Activated CD8-positive, alpha-beta memory T cell treated with anti-CD3 and anti-CD28 coated beads, Interleukin-2, amount 50 U/mL, for 24 hours (primary cell): ENCODE data around the gene COPS4.
A peak's percentile ranks its signal among the peaks of the same experiment; 100 is the strongest.
"Not testable (repeated sequence)": the region's sequence is repeated elsewhere in the genome, so short reads cannot be mapped to it uniquely, and the experiment has no call there.

Source experiments
- DNase-seq: peaks from one replicate; pipeline ENCODE4 v3.0.0-alpha.2; 2020; ENCODE audit errors: extremely low read depth

Gene COPS4

GRCh38 chr4:83083925-83084475 lies 49.0 kb downstream of the COPS4 start:
- no peak for DNase-seq

- DNase-seq, result not testable (repeated sequence)
Measured at GRCh38 chr4:83084956-83085355, 50.0 kb downstream of the COPS4 start.

GRCh38 chr4:83089410-83090157 lies 54.6 kb downstream of the COPS4 start:
- no peak for DNase-seq

GRCh38 chr4:83093060-83093640 lies 58.2 kb downstream of the COPS4 start:
- no peak for DNase-seq

- no peak for DNase-seq
Measured at GRCh38 chr4:83096397-83096796, 61.4 kb downstream of the COPS4 start.

GRCh38 chr4:83104991-83105390 lies 70.0 kb downstream of the COPS4 start:
- DNase-seq, result no peak

- no peak for DNase-seq
Measured at GRCh38 chr4:83107631-83108030, 72.6 kb downstream of the COPS4 start.

- DNase-seq, result no peak
Measured at GRCh38 chr4:83108101-83108861, 73.3 kb downstream of the COPS4 start.

- no peak for DNase-seq
Measured at GRCh38 chr4:83109480-83110222, 74.7 kb downstream of the COPS4 start.

GRCh38 chr4:83110223-83110945 lies 75.4 kb downstream of the COPS4 start:
- DNase-seq, result peak; percentile 70

GRCh38 chr4:83110970-83111750 lies 76.2 kb downstream of the COPS4 start:
- DNase-seq, result no peak

GRCh38 chr4:83111751-83112141 lies 76.8 kb downstream of the COPS4 start:
- not testable (repeated sequence) for DNase-seq

- no peak for DNase-seq
Measured at GRCh38 chr4:83112231-83112630, 77.2 kb downstream of the COPS4 start.

- no peak for DNase-seq
Measured at GRCh38 chr4:83112678-83113428, 77.9 kb downstream of the COPS4 start.

- no peak for DNase-seq
Measured at GRCh38 chr4:83113429-83113786, 78.4 kb downstream of the COPS4 start.

- DNase-seq, result no peak
Measured at GRCh38 chr4:83114576-83114975, 79.6 kb downstream of the COPS4 start, which contains the start of gene PLAC8. PLAC8 (minus strand) TSS chr4:83114729; CDS start chr4:83107921, 6,808 bp downstream.

- DNase-seq, result no peak
Measured at GRCh38 chr4:83115000-83115399, 80.0 kb downstream of the COPS4 start.

- no peak for DNase-seq
Measured at GRCh38 chr4:83115656-83116285, 80.8 kb downstream of the COPS4 start.

GRCh38 chr4:83118869-83119268 lies 83.9 kb downstream of the COPS4 start:
- no peak for DNase-seq
